Neutrophil (primary cell): ENCODE measurements around the gene ATL2.

Experiments used
- H3K27ac ChIP-seq: fragments of 200-600 bp; sonication (generic); 2 replicates; pipeline ENCODE4 v1.5.1; 2016; ENCODE audit warnings: mild to moderate bottlenecking, moderate library complexity
- H3K27me3 ChIP-seq: fragments of 200-600 bp; sonication (generic); 2 replicates; pipeline ENCODE4 v1.6.0; 2016; ENCODE audit warnings: mild to moderate bottlenecking
- H3K36me3 ChIP-seq: fragments of 200-600 bp; sonication (generic); 2 replicates; pipeline ENCODE4 v1.5.1; 2017
- H3K4me1 ChIP-seq, 2 experiments: fragments of 200-600 bp in 1 of 2; sonication (generic) in 1 of 2; 1 replicate in 1 of 2; 2 replicates in 1 of 2; pipeline versions ENCODE4 v1.5.1 to v1.6.1; 2013 to 2016; ENCODE audit warnings: low read depth in 1 of 2, low read length in 1 of 2, mild to moderate bottlenecking in 1 of 2, moderate library complexity in 1 of 2; ENCODE audit not compliant: control insufficient read depth in 1 of 2, insufficient read depth in 1 of 2
- H3K4me3 ChIP-seq, 2 experiments: fragments of 200-600 bp in 1 of 2; sonication (generic) in 1 of 2; 1 replicate in 1 of 2; 2 replicates in 1 of 2; pipeline ENCODE4 v1.5.1; 2013 to 2016; ENCODE audit warnings: low read depth in 1 of 2, low read length in 1 of 2, mild to moderate bottlenecking in 1 of 2, moderate library complexity in 1 of 2
- H3K9me3 ChIP-seq: fragments of 200-600 bp; sonication (generic); 2 replicates; pipeline ENCODE4 v1.5.1; 2016
- TF ChIP-seq, protein P1 (sequence below): fragments of 200-600 bp; sonication (generic); IDR thresholded peaks from 2 replicates; pipeline ENCODE4 v1.5.1; 2016; ENCODE audit warnings: antibody characterized with exemption

Gene ATL2

DNA sequence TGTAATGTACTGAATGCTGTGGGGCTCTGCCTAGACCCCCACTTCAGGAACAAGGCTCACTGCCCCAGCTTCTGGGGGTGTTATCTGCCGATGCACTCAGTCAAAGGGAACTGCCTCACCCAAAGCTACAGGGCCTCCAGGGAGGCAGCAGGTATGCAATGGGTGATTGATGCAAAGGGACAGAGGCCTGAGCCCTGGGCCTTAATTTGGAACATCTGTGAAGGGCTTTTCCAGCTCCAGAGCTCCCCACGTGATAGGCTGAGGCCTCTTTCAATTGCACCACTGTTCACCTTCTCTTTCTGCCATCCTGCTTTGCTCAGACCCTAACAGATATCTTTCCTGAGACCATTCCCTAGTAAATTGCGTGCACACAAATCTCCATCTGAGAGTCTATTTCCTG is 131.0 kb downstream of the ATL2 start:
- Histone ChIP-seq H3K9me3 (no peaks in the 10 kb centered on the region), H3K27ac (no peak overlapping the region), H3K27me3 (peaks cover 28% of the 10 kb centered on the region), H3K4me1 (no peaks in the 10 kb centered on the region), H3K4me3 (no peak overlapping the region), H3K36me3 (no peaks in the 10 kb centered on the region)
- TF ChIP-seq, protein P1, sequence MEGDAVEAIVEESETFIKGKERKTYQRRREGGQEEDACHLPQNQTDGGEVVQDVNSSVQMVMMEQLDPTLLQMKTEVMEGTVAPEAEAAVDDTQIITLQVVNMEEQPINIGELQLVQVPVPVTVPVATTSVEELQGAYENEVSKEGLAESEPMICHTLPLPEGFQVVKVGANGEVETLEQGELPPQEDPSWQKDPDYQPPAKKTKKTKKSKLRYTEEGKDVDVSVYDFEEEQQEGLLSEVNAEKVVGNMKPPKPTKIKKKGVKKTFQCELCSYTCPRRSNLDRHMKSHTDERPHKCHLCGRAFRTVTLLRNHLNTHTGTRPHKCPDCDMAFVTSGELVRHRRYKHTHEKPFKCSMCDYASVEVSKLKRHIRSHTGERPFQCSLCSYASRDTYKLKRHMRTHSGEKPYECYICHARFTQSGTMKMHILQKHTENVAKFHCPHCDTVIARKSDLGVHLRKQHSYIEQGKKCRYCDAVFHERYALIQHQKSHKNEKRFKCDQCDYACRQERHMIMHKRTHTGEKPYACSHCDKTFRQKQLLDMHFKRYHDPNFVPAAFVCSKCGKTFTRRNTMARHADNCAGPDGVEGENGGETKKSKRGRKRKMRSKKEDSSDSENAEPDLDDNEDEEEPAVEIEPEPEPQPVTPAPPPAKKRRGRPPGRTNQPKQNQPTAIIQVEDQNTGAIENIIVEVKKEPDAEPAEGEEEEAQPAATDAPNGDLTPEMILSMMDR: no peak

DNA sequence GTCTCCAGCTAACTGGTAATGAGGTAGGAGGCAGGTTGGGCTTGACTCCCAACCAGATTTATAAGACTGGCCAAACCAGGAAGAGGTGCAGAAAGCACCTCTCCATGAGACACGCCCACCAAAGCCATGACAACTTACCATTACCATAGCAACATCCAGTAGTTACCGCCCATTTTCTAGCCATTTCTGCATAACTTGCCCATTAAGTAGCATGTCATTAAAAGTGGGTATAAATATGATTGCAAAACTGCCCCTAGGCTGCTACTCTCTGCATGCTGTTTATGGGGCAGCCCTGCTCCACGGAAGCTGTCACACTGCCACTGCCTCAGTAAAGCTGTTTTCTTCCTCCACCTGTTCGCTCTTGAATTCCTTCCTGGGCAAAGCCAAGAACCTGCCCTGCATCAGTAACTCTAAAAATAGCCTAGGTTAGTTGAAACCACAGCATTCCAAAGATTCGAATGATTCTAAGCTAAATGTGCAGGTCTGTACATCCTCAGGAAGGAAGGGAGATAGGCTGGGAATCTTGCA is 131.9 kb downstream of the ATL2 start:
- Histone ChIP-seq H3K4me3 (no peak overlapping the region), H3K27ac (no peak overlapping the region), H3K4me1 (no peaks in the 10 kb centered on the region), H3K27me3 (peaks cover 30% of the 10 kb centered on the region), H3K36me3 (no peaks in the 10 kb centered on the region), H3K9me3 (no peaks in the 10 kb centered on the region)
- TF ChIP-seq, protein P1: no peak

DNA sequence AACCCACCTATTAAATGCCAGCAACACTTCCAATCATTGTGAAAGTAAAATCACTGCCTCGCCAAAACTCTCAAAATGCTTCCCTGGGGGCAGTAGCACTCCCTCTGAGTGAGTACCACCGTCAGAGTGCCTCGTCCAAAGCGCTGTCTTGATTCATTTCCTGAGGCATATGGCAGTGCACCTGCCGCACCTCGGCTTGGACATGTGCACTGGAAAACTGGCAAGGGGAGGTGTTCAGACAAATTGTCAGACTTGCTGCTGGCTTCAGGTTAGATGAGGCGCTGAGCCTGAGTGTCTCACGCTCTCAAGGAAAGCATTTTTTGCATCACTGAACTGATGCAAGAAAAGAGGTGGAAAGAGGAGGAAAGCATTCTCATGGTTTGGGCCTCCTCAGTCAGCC is 132.8 kb downstream of the ATL2 start:
- no peaks in the 10 kb centered on the region for H3K4me1 ChIP-seq
- H3K36me3 ChIP-seq: no peaks in the 10 kb centered on the region
- H3K9me3 ChIP-seq: no peaks in the 10 kb centered on the region
- TF ChIP-seq, protein P1: no peak
- no peak overlapping the region for H3K4me3 ChIP-seq
- H3K27ac ChIP-seq: no peak overlapping the region
- peaks cover 30% of the 10 kb centered on the region for H3K27me3 ChIP-seq
